ENCODE data around the gene USP37.

USP37 gene

GRCh38 chr2:218569038-218569431, 884 bp upstream of the USP37 start:
- Histone ChIP-seq H3K79me1 (ENCODE audit: low read depth, low read length) (peaks cover 3% of the 10 kb centered on the region), H3K4me2 (ENCODE audit: insufficient read depth, low read length, poor library complexity, severe bottlenecking) (peak overlapping the region; percentile 77), H4K8ac (ENCODE audit: low read depth, low read length) (no peak overlapping the region), H3K18ac (ENCODE audit: low read length) (peak overlapping the region; percentile 93), H4K91ac (ENCODE audit: low read depth, low read length, poor library complexity) (no peak overlapping the region), H2AK5ac (ENCODE audit: low read depth, low read length) (peak overlapping the region; percentile 37), H3K27me3 (ENCODE audit: control insufficient read depth in 3 of 3, insufficient read depth in 3 of 3, low read depth in 1 of 3, low read length in 3 of 3) (no peaks in the 10 kb centered on the region), H3K9me3 (replicated peaks in 1 of 2; ENCODE audit: control insufficient read depth in 2 of 2, insufficient read depth in 1 of 2, low read depth in 1 of 2, low read length in 2 of 2) (no peaks in the 10 kb centered on the region), H2BK15ac (ENCODE audit: low read length) (peak overlapping the region; percentile 45), H3K36me3 (replicated peaks in 1 of 2; ENCODE audit: control insufficient read depth in 2 of 2, insufficient read depth in 2 of 2, low read length in 2 of 2) (peaks cover under 1 to 61% of the 10 kb centered on the region in 2 donors), H2AFZ (ENCODE audit: low read length) (peak overlapping the region; percentile 91), H3K23ac (ENCODE audit: low read depth, low read length, poor library complexity) (peak overlapping the region; percentile 94), H3K4me1 (ENCODE audit: control insufficient read depth in 2 of 2, insufficient read depth in 1 of 2, low read depth in 1 of 2, low read length in 2 of 2) (peaks cover 4 to 16% of the 10 kb centered on the region in 2 donors), H3K27ac (replicated peaks; ENCODE audit: low read length) (peak overlapping the region; percentile 95), H2BK5ac (ENCODE audit: low read length) (peak overlapping the region; percentile 72), H3K14ac (ENCODE audit: low read length) (peak overlapping the region; percentile 47), H2BK120ac (ENCODE audit: low read depth, low read length) (no peak overlapping the region), H3K4me3 (ENCODE audit: low read length in 2 of 2) (peak overlapping the region; percentile 64 to 86), H3K4ac (ENCODE audit: low read length) (no peak overlapping the region), H2BK12ac (ENCODE audit: low read length) (no peak overlapping the region), H3K9ac (ENCODE audit: low read depth, low read length, poor library complexity) (peak overlapping the region; percentile 89)
- no CpG with 5 or more reads among the region's 31 CpGs for WGBS, 2 donors (ENCODE audit: extremely low coverage in 2 of 2, insufficient read length in 2 of 2, insufficient replicate concordance in 1 of 2)
- no peak for DNase-seq (ENCODE audit: low spot score)

DNA sequence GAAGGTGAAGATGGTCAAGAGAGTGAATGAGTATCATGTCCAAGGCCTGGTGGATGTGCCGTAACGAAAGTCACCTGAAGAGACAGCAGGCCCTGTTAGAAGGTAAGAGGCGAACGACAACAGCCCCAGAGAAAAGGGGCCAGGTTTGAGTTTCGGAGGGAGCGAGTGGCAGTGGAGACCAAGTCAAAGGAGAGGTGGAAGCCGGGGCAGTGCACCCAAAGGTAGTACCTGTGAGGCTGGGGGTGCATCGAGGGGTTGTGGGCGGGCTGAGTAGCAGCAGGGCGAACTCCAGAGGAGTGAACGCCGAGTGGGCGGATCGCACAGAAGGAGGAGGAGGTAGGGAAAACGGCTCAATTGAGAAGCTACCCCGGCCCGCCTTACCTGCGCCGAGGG, 358 bp downstream of the USP37 start:
- peak overlapping the region; percentile 91 for H2AFZ ChIP-seq (ENCODE audit: low read length)
- no peak for DNase-seq (ENCODE audit: low spot score)

GRCh38 chr2:218566296-218566695, 1.9 kb downstream of the USP37 start:
- H3K27ac ChIP-seq (replicated peaks; ENCODE audit: low read length): no peak overlapping the region
- H2BK5ac ChIP-seq (ENCODE audit: low read length): no peak overlapping the region
- no peak overlapping the region for H3K4ac ChIP-seq (ENCODE audit: low read length)
- no peak overlapping the region for H2AFZ ChIP-seq (ENCODE audit: low read length)
- H2BK15ac ChIP-seq (ENCODE audit: low read length): no peak overlapping the region
- WGBS, 2 donors (ENCODE audit: extremely low coverage in 2 of 2, insufficient read length in 2 of 2, insufficient replicate concordance in 1 of 2): no CpG with 5 or more reads among the region's 1 CpG
- H2BK120ac ChIP-seq (ENCODE audit: low read depth, low read length): no peak overlapping the region
- no peaks in the 10 kb centered on the region for H3K9me3 ChIP-seq (replicated peaks in 1 of 2; ENCODE audit: control insufficient read depth in 2 of 2, insufficient read depth in 1 of 2, low read depth in 1 of 2, low read length in 2 of 2)
- no peak overlapping the region for H3K4me3 ChIP-seq (ENCODE audit: low read length in 2 of 2)
- no peak overlapping the region for H2AK5ac ChIP-seq (ENCODE audit: low read depth, low read length)
- peaks cover 0 to 64% of the 10 kb centered on the region in 2 donors for H3K36me3 ChIP-seq (replicated peaks in 1 of 2; ENCODE audit: control insufficient read depth in 2 of 2, insufficient read depth in 2 of 2, low read length in 2 of 2)
- no peaks in the 10 kb centered on the region for H3K27me3 ChIP-seq (ENCODE audit: control insufficient read depth in 3 of 3, insufficient read depth in 3 of 3, low read depth in 1 of 3, low read length in 3 of 3)
- H4K91ac ChIP-seq (ENCODE audit: low read depth, low read length, poor library complexity): no peak overlapping the region
- peaks cover 4 to 16% of the 10 kb centered on the region in 2 donors for H3K4me1 ChIP-seq (ENCODE audit: control insufficient read depth in 2 of 2, insufficient read depth in 1 of 2, low read depth in 1 of 2, low read length in 2 of 2)
- DNase-seq (ENCODE audit: low spot score): no peak
- no peak overlapping the region for H3K4me2 ChIP-seq (ENCODE audit: insufficient read depth, low read length, poor library complexity, severe bottlenecking)
- peaks cover 2% of the 10 kb centered on the region for H3K79me1 ChIP-seq (ENCODE audit: low read depth, low read length)
- H3K23ac ChIP-seq (ENCODE audit: low read depth, low read length, poor library complexity): no peak overlapping the region
- H2BK12ac ChIP-seq (ENCODE audit: low read length): no peak overlapping the region
- H3K9ac ChIP-seq (ENCODE audit: low read depth, low read length, poor library complexity): no peak overlapping the region
- no peak overlapping the region for H3K18ac ChIP-seq (ENCODE audit: low read length)
- H3K14ac ChIP-seq (ENCODE audit: low read length): no peak overlapping the region
- no peak overlapping the region for H4K8ac ChIP-seq (ENCODE audit: low read depth, low read length)

More for the DNA sequence above, 358 bp downstream of the USP37 start:
- Histone ChIP-seq H3K9ac (ENCODE audit: low read depth, low read length, poor library complexity) (peak overlapping the region; percentile 79), H2AK5ac (ENCODE audit: low read depth, low read length) (no peak overlapping the region), H3K36me3 (replicated peaks in 1 of 2; ENCODE audit: control insufficient read depth in 2 of 2, insufficient read depth in 2 of 2, low read length in 2 of 2) (peaks cover 0 to 61% of the 10 kb centered on the region in 2 donors), H3K23ac (ENCODE audit: low read depth, low read length, poor library complexity) (peak overlapping the region; percentile 34), H3K27ac (replicated peaks; ENCODE audit: low read length) (peak overlapping the region; percentile 66), H3K4me2 (ENCODE audit: insufficient read depth, low read length, poor library complexity, severe bottlenecking) (peak overlapping the region; percentile 72), H3K9me3 (replicated peaks in 1 of 2; ENCODE audit: control insufficient read depth in 2 of 2, insufficient read depth in 1 of 2, low read depth in 1 of 2, low read length in 2 of 2) (no peaks in the 10 kb centered on the region), H3K4me3 (ENCODE audit: low read length in 2 of 2) (peak overlapping the region; percentile 64 to 92), H2BK12ac (ENCODE audit: low read length) (no peak overlapping the region), H3K4ac (ENCODE audit: low read length) (no peak overlapping the region), H3K18ac (ENCODE audit: low read length) (peak overlapping the region; percentile 97), H2BK5ac (ENCODE audit: low read length) (no peak overlapping the region), H3K14ac (ENCODE audit: low read length) (peak overlapping the region; percentile 94), H3K4me1 (ENCODE audit: control insufficient read depth in 2 of 2, insufficient read depth in 1 of 2, low read depth in 1 of 2, low read length in 2 of 2) (peaks cover 4 to 16% of the 10 kb centered on the region in 2 donors), H4K91ac (ENCODE audit: low read depth, low read length, poor library complexity) (no peak overlapping the region), H2BK15ac (ENCODE audit: low read length) (no peak overlapping the region), H4K8ac (ENCODE audit: low read depth, low read length) (no peak overlapping the region), H3K27me3 (ENCODE audit: control insufficient read depth in 3 of 3, insufficient read depth in 3 of 3, low read depth in 1 of 3, low read length in 3 of 3) (no peaks in the 10 kb centered on the region), H3K79me1 (ENCODE audit: low read depth, low read length) (peaks cover 3% of the 10 kb centered on the region), H2BK120ac (ENCODE audit: low read depth, low read length) (peak overlapping the region; percentile 76)
- no CpG with 5 or more reads among the region's 19 CpGs for WGBS, 2 donors (ENCODE audit: extremely low coverage in 2 of 2, insufficient read length in 2 of 2, insufficient replicate concordance in 1 of 2)

- Histone ChIP-seq H3K27me3 (ENCODE audit: control insufficient read depth in 3 of 3, insufficient read depth in 3 of 3, low read depth in 1 of 3, low read length in 3 of 3) (no peaks in the 10 kb centered on the region), H4K91ac (ENCODE audit: low read depth, low read length, poor library complexity) (no peak overlapping the region), H2BK15ac (ENCODE audit: low read length) (no peak overlapping the region), H2AK5ac (ENCODE audit: low read depth, low read length) (no peak overlapping the region), H3K9me3 (replicated peaks in 1 of 2; ENCODE audit: control insufficient read depth in 2 of 2, insufficient read depth in 1 of 2, low read depth in 1 of 2, low read length in 2 of 2) (no peaks in the 10 kb centered on the region), H3K4ac (ENCODE audit: low read length) (no peak overlapping the region), H3K4me2 (ENCODE audit: insufficient read depth, low read length, poor library complexity, severe bottlenecking) (no peak overlapping the region), H2AFZ (ENCODE audit: low read length) (no peak overlapping the region), H2BK12ac (ENCODE audit: low read length) (no peak overlapping the region), H3K4me3 (ENCODE audit: low read length in 2 of 2) (no peak overlapping the region), H3K4me1 (ENCODE audit: control insufficient read depth in 2 of 2, insufficient read depth in 1 of 2, low read depth in 1 of 2, low read length in 2 of 2) (peaks cover 3 to 5% of the 10 kb centered on the region in 2 donors), H3K23ac (ENCODE audit: low read depth, low read length, poor library complexity) (no peak overlapping the region), H3K27ac (replicated peaks; ENCODE audit: low read length) (no peak overlapping the region), H3K36me3 (replicated peaks in 1 of 2; ENCODE audit: control insufficient read depth in 2 of 2, insufficient read depth in 2 of 2, low read length in 2 of 2) (peaks cover 4 to 77% of the 10 kb centered on the region in 2 donors), H3K9ac (ENCODE audit: low read depth, low read length, poor library complexity) (no peak overlapping the region), H3K14ac (ENCODE audit: low read length) (no peak overlapping the region), H2BK5ac (ENCODE audit: low read length) (no peak overlapping the region), H3K79me1 (ENCODE audit: low read depth, low read length) (peaks cover 2% of the 10 kb centered on the region), H3K18ac (ENCODE audit: low read length) (no peak overlapping the region), H2BK120ac (ENCODE audit: low read depth, low read length) (no peak overlapping the region), H4K8ac (ENCODE audit: low read depth, low read length) (no peak overlapping the region)
- no peak for DNase-seq (ENCODE audit: low spot score)
- WGBS, 2 donors (ENCODE audit: extremely low coverage in 2 of 2, insufficient read length in 2 of 2, insufficient replicate concordance in 1 of 2): no CpG with 5 or more reads among the region's 1 CpG
Observed at GRCh38 chr2:218564056-218564455, 4.1 kb downstream of the USP37 start.

Measured in neuronal stem cell (in vitro differentiated cells).